Prostate gland (tissue), 2 donors: ENCODE data around the gene NDST3. TPM values are rescaled to one million over a fixed set of nuclear protein-coding genes. Genes with fewer than 3 reads are reported as not detected.
A peak's percentile ranks its signal among the peaks of the same experiment; 100 is the strongest.

Experiments used
- DNase-seq: peaks from one replicate; pipeline ENCODE4 v3.0.0-alpha.2; 2019; ENCODE audit warnings: low spot score
- H3K27ac ChIP-seq, 2 donors: fragments of 200-600 bp; sonication (generic); 2 replicates each; pipeline ENCODE4 v1.5.1; 2017 to 2019
- H3K27me3 ChIP-seq: fragments of 200-600 bp; sonication (generic); replicated peaks from 2 replicates; pipeline ENCODE4 v1.5.1; 2019; ENCODE audit not compliant: insufficient read depth
- H3K36me3 ChIP-seq, 2 donors: fragments of 200-600 bp; sonication (generic); 1 replicate in 1 of 2; 2 replicates in 1 of 2; pipeline versions ENCODE4 v1.5.1 to v1.8.1; 2017 to 2019
- H3K4me1 ChIP-seq: fragments of 200-600 bp; sonication (generic); replicated peaks from 2 replicates; pipeline ENCODE4 v1.5.1; 2019
- H3K4me3 ChIP-seq, 2 donors: fragments of 200-600 bp; sonication (generic); 2 replicates each; pipeline ENCODE4 v1.5.1; 2017 to 2019
- H3K9me3 ChIP-seq: fragments of 200-600 bp; sonication (generic); 2 replicates; pipeline ENCODE4 v1.5.1; 2017
- CTCF ChIP-seq, 4 experiments: fragments of 200-600 bp in 2 of 4; fragments of 450-650 bp in 2 of 4; sonication (generic) in 2 of 4; IDR thresholded peaks; 1 replicate in 3 of 4; 2 replicates in 1 of 4; pipeline ENCODE4 v1.5.1; 2016 to 2019; ENCODE audit warnings: antibody characterized with exemption in 4 of 4, mild to moderate bottlenecking in 2 of 4, moderate library complexity in 2 of 4
- POLR2A ChIP-seq: fragments of 450-650 bp; IDR thresholded peaks from one replicate; pipeline ENCODE4 v1.6.1; 2016; ENCODE audit warnings: antibody characterized with exemption, mild to moderate bottlenecking
- POLR2AphosphoS5 ChIP-seq: sonication (generic); formaldehyde crosslinking; IDR thresholded peaks from one replicate; pipeline ENCODE4 v1.6.1; 2017; ENCODE audit warnings: antibody characterized with exemption
- WGBS: methylation state at CpG from one replicate; pipeline ENCODE4 v1.1.5; 2018; 5-methylcytosine and 5-hydroxymethylcytosine counted together
- intact Hi-C: fragments of 100-400 bp; cut with DNase I; formaldehyde crosslinking; loops from one replicate; pipeline ENCODE4 v1.14.2; 2022
- total RNA-seq, 2 donors: library from RNA; depleted of rRNA; stranded (reverse); fragments of >200 nt; gene quantifications; one replicate each; pipeline ENCODE4 v1.1.0, GENCODE V29; 2016

The NDST3 gene
- total RNA-seq, 2 donors from 2014 or later: 0.05 TPM; not detected in 1

GRCh38 chr4:118280501-118281218, 246.4 kb downstream of the NDST3 start:
- 2% methylated on average over 2 of the region's 2 CpGs for WGBS
- Histone ChIP-seq H3K36me3 (no peaks in the 10 kb centered on the region), H3K4me3 (peak overlapping the region; percentile 76 to 81), H3K27me3 (no peaks in the 10 kb centered on the region), H3K4me1 (peaks cover 6% of the 10 kb centered on the region), H3K9me3 (no peaks in the 10 kb centered on the region), H3K27ac (peak overlapping the region; percentile 16 to 93)
- intact Hi-C loops: loop anchor here (2.0 kb wide), 1 partner anchor 72 kb away; the partner anchor contains the start of gene PRSS12
- no peak for TF ChIP-seq POLR2A
- peak in 3 of 4 experiments; percentile 33 to 63 (median 60) for TF ChIP-seq CTCF (IDR thresholded peaks at IDR 0.05)
- TF ChIP-seq POLR2AphosphoS5: peak; percentile 20
- DNase-seq: peak; percentile 71

GRCh38 chr4:118281611-118282442, 247.5 kb downstream of the NDST3 start:
- H3K4me3 ChIP-seq: no peak overlapping the region
- TF ChIP-seq CTCF (IDR thresholded peaks at IDR 0.05): no peak
- H3K27me3 ChIP-seq: no peaks in the 10 kb centered on the region
- WGBS: 17% methylated on average over 9 of the region's 9 CpGs
- DNase-seq: no peak
- no peak overlapping the region for H3K27ac ChIP-seq
- intact Hi-C loops: loop anchor here (2.0 kb wide), 1 partner anchor 71 kb away; the partner anchor contains the start of gene PRSS12
- H3K9me3 ChIP-seq: no peaks in the 10 kb centered on the region
- H3K4me1 ChIP-seq: peaks cover 6% of the 10 kb centered on the region
- H3K36me3 ChIP-seq: no peaks in the 10 kb centered on the region

GRCh38 chr4:118282692-118283091, 248.4 kb downstream of the NDST3 start:
- no peak for DNase-seq
- Histone ChIP-seq H3K4me3 (no peak overlapping the region), H3K4me1 (peaks cover 6% of the 10 kb centered on the region), H3K36me3 (no peaks in the 10 kb centered on the region), H3K27me3 (no peaks in the 10 kb centered on the region), H3K27ac (no peak overlapping the region), H3K9me3 (no peaks in the 10 kb centered on the region)
- TF ChIP-seq POLR2A (no peak), POLR2AphosphoS5 (no peak), CTCF (IDR thresholded peaks at IDR 0.05) (no peak)
- intact Hi-C loops: no loop called here
- 67% methylated on average over 4 of the region's 4 CpGs for WGBS

- no peak for DNase-seq
- Histone ChIP-seq H3K9me3 (no peaks in the 10 kb centered on the region), H3K36me3 (no peaks in the 10 kb centered on the region), H3K4me1 (peaks cover 6% of the 10 kb centered on the region), H3K27me3 (no peaks in the 10 kb centered on the region), H3K27ac (no peak overlapping the region), H3K4me3 (no peak overlapping the region)
- 82% methylated on average over 3 of the region's 3 CpGs for WGBS
- no peak for TF ChIP-seq CTCF (IDR thresholded peaks at IDR 0.05)
- TF ChIP-seq POLR2AphosphoS5: no peak
- intact Hi-C loops: no loop called here
These were observed 249.9 kb downstream of the NDST3 start for GRCh38 chr4:118284169-118284568.
